SK-N-SH (cell line): Measurements from ENCODE around the gene CD300LB.

ENCODE experiments used
- CHD2 ChIP-seq: fragments of 150-350 bp; IDR thresholded peaks from 2 replicates; pipeline ENCODE4 v1.6.1; 2018; ENCODE audit warnings: low read length; ENCODE audit not compliant: partially characterized antibody
- EP300 ChIP-seq, 2 experiments: IDR thresholded peaks; 2 replicates each; pipeline versions ENCODE4 v1.4.0 to v1.6.1; 2012; ENCODE audit warnings: borderline replicate concordance in 1 of 2, low read depth in 1 of 2, low read length in 1 of 2
- EZH2phosphoT487 ChIP-seq: fragments of 200-600 bp; sonication (generic); IDR thresholded peaks from 2 replicates; pipeline ENCODE4 v1.6.1; 2017; ENCODE audit warnings: low read depth, mixed run types, mild to moderate bottlenecking, antibody characterized with exemption, moderate library complexity, borderline replicate concordance
- FOXJ3 ChIP-seq: sonication (generic); formaldehyde crosslinking; IDR thresholded peaks from 2 replicates; pipeline ENCODE4 v1.5.1; 2020; ENCODE audit warnings: mild to moderate bottlenecking, missing genetic modification reagents
- JUND ChIP-seq: IDR thresholded peaks from 2 replicates; pipeline ENCODE4 v1.4.0; 2012
- MEF2A ChIP-seq: IDR thresholded peaks from 2 replicates; pipeline ENCODE4 v1.4.0; 2012; ENCODE audit warnings: low read depth, borderline replicate concordance
- MXI1 ChIP-seq: IDR thresholded peaks from 2 replicates; pipeline ENCODE4 v1.6.1; 2012; ENCODE audit warnings: mild to moderate bottlenecking, low read depth, low read length, improper control_type of control experiment
- NFIC ChIP-seq: IDR thresholded peaks from 2 replicates; pipeline ENCODE4 v1.4.0; 2012; ENCODE audit warnings: borderline replicate concordance
- TAF1 ChIP-seq: IDR thresholded peaks from 2 replicates; pipeline ENCODE4 v1.6.1; 2012; ENCODE audit warnings: low read depth, mild to moderate bottlenecking, low read length, moderate library complexity, borderline replicate concordance
- TF ChIP-seq, protein P1 (sequence below): fragments of 200-600 bp; sonication (generic); IDR thresholded peaks from 2 replicates; pipeline ENCODE4 v1.6.1; 2017; ENCODE audit warnings: antibody characterized with exemption, mild to moderate bottlenecking, moderate library complexity
- TF ChIP-seq, protein P2 (sequence below): IDR thresholded peaks from 2 replicates; pipeline ENCODE4 v1.4.0; 2012; ENCODE audit warnings: low read depth

DNA sequence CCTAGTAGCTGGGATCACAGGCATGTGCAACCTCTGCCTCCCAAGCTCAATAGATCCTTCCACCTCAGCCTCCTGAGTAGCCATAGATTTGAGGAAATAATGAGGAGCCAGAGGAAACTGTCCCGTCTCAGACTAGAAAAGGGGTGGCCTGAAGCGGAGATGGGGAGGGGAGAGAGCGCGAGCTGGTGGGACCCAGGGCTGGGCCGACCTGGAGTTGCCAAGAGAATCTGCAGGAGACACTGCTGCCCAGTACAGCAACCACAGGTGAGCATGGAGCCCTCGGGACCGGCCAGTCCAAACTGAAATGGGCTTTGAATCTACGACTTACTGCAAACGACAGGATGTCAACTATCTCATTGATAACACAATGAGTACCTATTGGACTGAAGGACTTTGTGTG is 40.6 kb downstream of the CD300LB start:
- TF ChIP-seq, protein P1, sequence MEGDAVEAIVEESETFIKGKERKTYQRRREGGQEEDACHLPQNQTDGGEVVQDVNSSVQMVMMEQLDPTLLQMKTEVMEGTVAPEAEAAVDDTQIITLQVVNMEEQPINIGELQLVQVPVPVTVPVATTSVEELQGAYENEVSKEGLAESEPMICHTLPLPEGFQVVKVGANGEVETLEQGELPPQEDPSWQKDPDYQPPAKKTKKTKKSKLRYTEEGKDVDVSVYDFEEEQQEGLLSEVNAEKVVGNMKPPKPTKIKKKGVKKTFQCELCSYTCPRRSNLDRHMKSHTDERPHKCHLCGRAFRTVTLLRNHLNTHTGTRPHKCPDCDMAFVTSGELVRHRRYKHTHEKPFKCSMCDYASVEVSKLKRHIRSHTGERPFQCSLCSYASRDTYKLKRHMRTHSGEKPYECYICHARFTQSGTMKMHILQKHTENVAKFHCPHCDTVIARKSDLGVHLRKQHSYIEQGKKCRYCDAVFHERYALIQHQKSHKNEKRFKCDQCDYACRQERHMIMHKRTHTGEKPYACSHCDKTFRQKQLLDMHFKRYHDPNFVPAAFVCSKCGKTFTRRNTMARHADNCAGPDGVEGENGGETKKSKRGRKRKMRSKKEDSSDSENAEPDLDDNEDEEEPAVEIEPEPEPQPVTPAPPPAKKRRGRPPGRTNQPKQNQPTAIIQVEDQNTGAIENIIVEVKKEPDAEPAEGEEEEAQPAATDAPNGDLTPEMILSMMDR = no peak
- TF ChIP-seq EP300 (IDR thresholded peaks at IDR 0.05; ENCODE audit: borderline replicate concordance in 1 of 2, low read depth in 1 of 2, low read length in 1 of 2) (no peak), CHD2 (no peak), JUND (no peak), EZH2phosphoT487 (no peak), TAF1 (no peak), FOXJ3 (CRISPR knock-in tag) (no peak), MEF2A (no peak), MXI1 (no peak), NFIC (no peak)
- TF ChIP-seq, protein P2, sequence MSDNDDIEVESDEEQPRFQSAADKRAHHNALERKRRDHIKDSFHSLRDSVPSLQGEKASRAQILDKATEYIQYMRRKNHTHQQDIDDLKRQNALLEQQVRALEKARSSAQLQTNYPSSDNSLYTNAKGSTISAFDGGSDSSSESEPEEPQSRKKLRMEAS = no peak
